Measurements from ENCODE around the gene SRRT. TPM values are rescaled to one million over a fixed set of nuclear protein-coding genes. Genes with fewer than 3 reads are reported as not detected.
"Not testable (repeated sequence)": the region's sequence is repeated elsewhere in the genome, so short reads cannot be mapped to it uniquely, and the experiment has no call there.

SRRT gene
- total and polyA plus RNA-seq, 2 donors from 2014 or later = 58.2 to 127 TPM

- no peak for TF ChIP-seq CTCF (IDR thresholded peaks at IDR 0.05; ENCODE audit: borderline replicate concordance, extremely low read depth, insufficient read depth)
- peak in 1 of 5 donors; percentile 18 for DNase-seq
- no peaks in the 10 kb centered on the region for H3K36me3 ChIP-seq (ENCODE audit: control insufficient read depth in 2 of 3, insufficient read depth in 3 of 3, low read length in 3 of 3)
- intact Hi-C loops (cut with DNase I) = no loop called here
- H3K9me3 ChIP-seq (ENCODE audit: control insufficient read depth in 2 of 3, insufficient read depth in 1 of 3, low read length in 3 of 3) = no peaks in the 10 kb centered on the region
- no peaks in the 10 kb centered on the region for H3K4me1 ChIP-seq (ENCODE audit: control insufficient read depth in 2 of 3, insufficient read depth in 2 of 3, low read depth in 1 of 3, low read length in 3 of 3)
- H3K27ac ChIP-seq (ENCODE audit: low read depth in 2 of 2, low read length in 2 of 2) = no peak overlapping the region
- no peak for FAIRE-seq
- H3K9ac ChIP-seq (ENCODE audit: low read length in 3 of 3) = no peak overlapping the region
- no peak overlapping the region for H3K4me3 ChIP-seq (ENCODE audit: low read length in 3 of 3)
- H3K27me3 ChIP-seq (ENCODE audit: control insufficient read depth, insufficient read depth, low read length) = no peaks in the 10 kb centered on the region
Observed at GRCh38 chr7:100914879-100915447, 40.1 kb downstream of the SRRT start.

DNA sequence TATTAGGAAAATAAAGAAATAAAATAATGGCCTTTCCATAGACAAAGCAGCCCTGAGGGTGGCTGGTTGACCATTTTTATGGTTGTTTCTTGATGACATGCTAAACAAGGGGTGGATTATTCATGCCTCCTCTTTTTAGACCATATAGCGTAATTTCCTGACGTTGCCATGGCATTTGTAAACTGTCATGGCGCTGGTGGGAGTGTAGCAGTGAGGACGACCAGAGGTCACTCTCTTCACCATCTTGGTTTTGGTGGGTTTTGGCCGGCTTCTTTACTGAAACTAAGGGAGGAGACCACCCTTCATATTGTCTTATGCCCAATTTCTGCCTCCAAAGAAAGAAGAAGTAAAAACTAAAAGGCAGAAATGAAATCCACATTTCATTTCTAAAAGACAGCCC, 44.4 kb downstream of the SRRT start:
- H3K27me3 ChIP-seq (ENCODE audit: control insufficient read depth, insufficient read depth, low read length); H3K36me3 ChIP-seq (ENCODE audit: control insufficient read depth in 2 of 3, insufficient read depth in 3 of 3, low read length in 3 of 3); intact Hi-C loops (cut with DNase I); H3K9ac ChIP-seq (ENCODE audit: low read length in 3 of 3); FAIRE-seq; DNase-seq; H3K9me3 ChIP-seq (ENCODE audit: control insufficient read depth in 2 of 3, insufficient read depth in 1 of 3, low read length in 3 of 3); H3K4me3 ChIP-seq (ENCODE audit: low read length in 3 of 3); H3K27ac ChIP-seq (ENCODE audit: low read depth in 2 of 2, low read length in 2 of 2); H3K4me1 ChIP-seq (ENCODE audit: control insufficient read depth in 2 of 3, insufficient read depth in 2 of 3, low read depth in 1 of 3, low read length in 3 of 3): not testable (repeated sequence)

DNA sequence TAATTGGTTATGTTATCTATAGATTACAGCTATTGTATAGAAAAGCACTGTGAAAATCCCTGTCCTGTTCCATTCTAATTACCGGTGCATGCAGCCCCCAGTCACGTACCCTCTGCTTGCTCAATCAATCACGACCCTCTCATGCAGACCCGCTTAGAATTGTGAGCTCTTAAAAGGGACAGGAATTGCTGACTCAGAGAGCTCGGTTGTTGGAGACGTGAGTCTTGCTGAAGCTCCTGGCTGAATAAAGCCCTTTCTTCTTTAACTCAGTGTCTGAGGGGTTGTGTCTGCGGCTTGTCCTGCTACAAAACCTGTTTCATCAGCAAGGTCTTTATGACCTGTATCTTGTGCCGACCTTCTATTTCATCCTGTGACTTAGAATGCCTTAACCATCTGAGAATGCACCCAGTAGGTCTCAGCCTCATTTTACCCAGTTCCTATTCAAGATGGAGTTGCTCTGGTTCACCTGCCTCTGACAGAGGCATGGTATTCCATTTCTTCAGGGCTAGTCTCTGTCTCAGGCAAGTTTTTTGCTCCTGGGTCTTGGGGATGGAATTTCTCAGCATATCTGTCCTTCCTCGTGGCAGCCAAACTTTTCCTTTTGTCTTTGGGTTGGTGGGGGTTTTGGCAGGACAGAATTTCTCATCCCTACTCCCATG, 45.0 kb downstream of the SRRT start:
- H3K9ac ChIP-seq (ENCODE audit: low read length in 3 of 3); H3K27me3 ChIP-seq (ENCODE audit: control insufficient read depth, insufficient read depth, low read length); intact Hi-C loops (cut with DNase I); FAIRE-seq; DNase-seq; H3K36me3 ChIP-seq (ENCODE audit: control insufficient read depth in 2 of 3, insufficient read depth in 3 of 3, low read length in 3 of 3); H3K4me3 ChIP-seq (ENCODE audit: low read length in 3 of 3); H3K4me1 ChIP-seq (ENCODE audit: control insufficient read depth in 2 of 3, insufficient read depth in 2 of 3, low read depth in 1 of 3, low read length in 3 of 3); H3K27ac ChIP-seq (ENCODE audit: low read depth in 2 of 2, low read length in 2 of 2); H3K9me3 ChIP-seq (ENCODE audit: control insufficient read depth in 2 of 3, insufficient read depth in 1 of 3, low read length in 3 of 3): not testable (repeated sequence)

DNA sequence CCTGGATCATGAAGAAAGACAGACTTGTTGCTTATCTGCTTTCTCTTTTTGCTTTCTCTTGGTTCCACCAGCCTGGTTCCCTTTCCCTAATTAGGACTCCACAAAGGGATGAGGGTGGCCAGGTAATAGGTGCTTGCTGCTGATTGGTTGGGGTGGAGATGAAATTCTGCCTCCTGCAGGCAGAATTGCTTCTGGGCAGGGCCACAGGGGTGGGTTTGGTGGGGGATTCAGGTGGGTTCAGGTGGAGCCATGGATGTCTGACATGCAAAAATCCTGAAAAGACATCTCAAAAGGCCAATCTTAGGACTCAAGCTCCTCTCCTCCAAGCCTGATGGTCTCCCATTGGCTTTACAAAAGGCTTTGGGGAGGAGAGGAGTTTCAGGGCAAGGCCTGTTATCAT, 46.1 kb downstream of the SRRT start:
- Histone ChIP-seq H3K36me3 (ENCODE audit: control insufficient read depth in 2 of 3, insufficient read depth in 3 of 3, low read length in 3 of 3) (no peaks in the 10 kb centered on the region), H3K4me1 (ENCODE audit: control insufficient read depth in 2 of 3, insufficient read depth in 2 of 3, low read depth in 1 of 3, low read length in 3 of 3) (no peaks in the 10 kb centered on the region), H3K9me3 (ENCODE audit: control insufficient read depth in 2 of 3, insufficient read depth in 1 of 3, low read length in 3 of 3) (no peaks in the 10 kb centered on the region), H3K9ac (ENCODE audit: low read length in 3 of 3) (no peak overlapping the region), H3K27ac (ENCODE audit: low read depth in 2 of 2, low read length in 2 of 2) (no peak overlapping the region), H3K4me3 (ENCODE audit: low read length in 3 of 3) (no peak overlapping the region), H3K27me3 (ENCODE audit: control insufficient read depth, insufficient read depth, low read length) (no peaks in the 10 kb centered on the region)
- FAIRE-seq = no peak
- DNase-seq = no peak
- no peak for TF ChIP-seq CTCF (IDR thresholded peaks at IDR 0.05; ENCODE audit: borderline replicate concordance, extremely low read depth, insufficient read depth)
- intact Hi-C loops (cut with DNase I) = no loop called here

DNA sequence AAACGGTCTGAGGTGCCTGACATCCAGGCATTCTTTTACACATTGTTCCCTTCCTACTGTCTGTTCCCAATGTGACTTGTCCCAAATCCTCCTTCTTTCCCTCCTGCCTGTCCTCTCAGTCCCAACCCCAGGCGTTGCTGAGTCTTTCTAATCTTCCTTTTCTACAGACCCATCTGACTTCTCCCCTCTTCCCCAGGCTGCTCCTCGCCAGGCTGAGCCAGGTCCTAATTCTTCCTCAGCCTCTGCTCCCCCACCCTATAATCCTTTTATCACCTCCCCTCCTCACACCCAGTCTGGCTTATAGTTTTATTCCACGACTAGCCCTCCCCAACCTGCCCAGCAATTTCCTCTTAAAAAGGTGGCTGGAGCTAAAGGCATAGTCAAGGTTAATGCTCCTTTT, 48.7 kb downstream of the SRRT start:
- H3K4me1 ChIP-seq (ENCODE audit: control insufficient read depth in 2 of 3, insufficient read depth in 2 of 3, low read depth in 1 of 3, low read length in 3 of 3); H3K27me3 ChIP-seq (ENCODE audit: control insufficient read depth, insufficient read depth, low read length); H3K9ac ChIP-seq (ENCODE audit: low read length in 3 of 3); H3K36me3 ChIP-seq (ENCODE audit: control insufficient read depth in 2 of 3, insufficient read depth in 3 of 3, low read length in 3 of 3); intact Hi-C loops (cut with DNase I); FAIRE-seq; H3K9me3 ChIP-seq (ENCODE audit: control insufficient read depth in 2 of 3, insufficient read depth in 1 of 3, low read length in 3 of 3); H3K27ac ChIP-seq (ENCODE audit: low read depth in 2 of 2, low read length in 2 of 2); H3K4me3 ChIP-seq (ENCODE audit: low read length in 3 of 3): not testable (repeated sequence)
- peak in 1 of 5 donors; percentile 17 for DNase-seq
